Kidney (tissue), 14 donors: ENCODE data around the gene MRPL52. TPM values are rescaled to one million over a fixed set of nuclear protein-coding genes. Genes with fewer than 3 reads are reported as not detected.

Experiments used
- DNase-seq, 5 donors: peaks; one replicate each; pipeline ENCODE4 v3.0.0-alpha.2; 2013 to 2020
- FAIRE-seq: peaks from 2 replicates; lab custom pipeline; 2012; peaks lifted over from hg19 to GRCh38; lab: Jason Lieb, UNC
- H3K27ac ChIP-seq, 2 donors: one replicate each; pipeline ENCODE4 v1.7.0; 2013; ENCODE audit warnings: low read depth in 2 of 2, low read length in 2 of 2, inconsistent platforms in 1 of 2
- H3K27me3 ChIP-seq: one replicate; pipeline ENCODE4 v1.7.1; 2013; ENCODE audit warnings: low read length, inconsistent platforms; ENCODE audit not compliant: control insufficient read depth, insufficient read depth
- H3K36me3 ChIP-seq, 3 donors: one replicate each; pipeline versions ENCODE4 v1.7.0 to v1.7.1; 2013; ENCODE audit warnings: low read length in 3 of 3, control low read depth in 1 of 3, inconsistent platforms in 1 of 3; ENCODE audit not compliant: insufficient read depth in 3 of 3, control insufficient read depth in 2 of 3
- H3K4me1 ChIP-seq, 3 donors: one replicate each; pipeline versions ENCODE4 v1.7.0 to v1.7.1; 2013; ENCODE audit warnings: low read length in 3 of 3, inconsistent platforms in 1 of 3, low read depth in 1 of 3; ENCODE audit not compliant: control insufficient read depth in 2 of 3, insufficient read depth in 2 of 3
- H3K4me3 ChIP-seq, 3 donors: one replicate each; pipeline versions ENCODE4 v1.7.0 to v1.8.1; 2013; ENCODE audit warnings: low read length in 3 of 3, control low read depth in 1 of 3, inconsistent platforms in 1 of 3
- H3K9ac ChIP-seq, 3 donors: one replicate each; pipeline versions ENCODE4 v1.7.0 to v1.7.1; 2013; ENCODE audit warnings: low read length in 3 of 3, control low read depth in 1 of 3, inconsistent platforms in 1 of 3
- H3K9me3 ChIP-seq, 3 donors: one replicate each; pipeline versions ENCODE4 v1.7.0 to v1.7.1; 2013; ENCODE audit warnings: low read length in 3 of 3, control low read depth in 1 of 3, inconsistent platforms in 1 of 3; ENCODE audit not compliant: control insufficient read depth in 2 of 3, insufficient read depth in 1 of 3
- intact Hi-C: fragments of 100-400 bp; cut with DNase I; formaldehyde crosslinking; loops from one replicate; pipeline ENCODE4 v1.11.1; 2022
- polyA plus RNA-seq: library from polyadenylated mRNA; stranded (reverse); fragments of 350-450 nt; fragmentation: Illumina TruSeq; extraction: RNeasy Lipid Tissue Mini Kit (QIAGEN cat#74804); gene quantifications from one replicate; pipeline ENCODE4 v1.2.3, GENCODE V29; 2014; ENCODE audit warnings: low read depth, low replicate concordance; ENCODE audit not compliant: insufficient read depth
- total RNA-seq: library from RNA; stranded (reverse); fragmentation: NEBNext Ultra II Directional; extraction: Animal tissue kit (Norgen Biotek cat#: 25700); gene quantifications from one replicate; pipeline ENCODE4 v1.2.1, GENCODE V29; 2021
- TF ChIP-seq, protein P1 (sequence below): IDR thresholded peaks from 3 replicates; pipeline ENCODE4 v1.5.1; 2012; ENCODE audit warnings: mild to moderate bottlenecking, moderate library complexity, borderline replicate concordance; ENCODE audit not compliant: insufficient read depth; ENCODE audit errors: extremely low read depth
- donor health status: control.
- donor health status: control.
- donor health status: control.
- donor health status: control.
- donor health status: control.
- donor health status: DM: yes; HTN: yes; CAD: no.
- donor health status: Normal renal cell carcinoma (clear cell type).

Gene MRPL52
- total and polyA plus RNA-seq, 2 donors from 2014 or later: 74.3 to 255 TPM

DNA sequence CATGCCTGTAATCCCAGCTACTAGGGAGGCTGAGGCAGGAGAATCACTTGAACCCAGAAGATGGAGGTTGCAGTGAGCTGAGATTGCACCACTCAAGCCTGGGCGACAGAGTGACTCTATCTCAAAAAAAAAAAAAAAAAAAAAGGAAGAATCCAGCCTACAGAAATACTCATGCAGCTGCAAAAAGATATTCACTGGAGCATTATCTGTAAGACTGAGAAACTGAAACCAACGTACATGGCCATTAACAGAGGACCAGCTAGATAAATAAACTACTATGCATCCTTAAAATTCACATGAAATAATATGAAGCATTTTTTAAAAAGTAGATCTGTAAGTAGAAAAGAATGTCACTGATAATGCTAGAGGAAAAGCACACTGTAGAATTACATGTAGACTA is 18.0 kb upstream of the MRPL52 start:
- H3K27me3 ChIP-seq: no peaks in the 10 kb centered on the region
- H3K4me1 ChIP-seq: no peaks in the 10 kb centered on the region
- peak overlapping the region in 2 of 3 donors; percentile 29 to 35 for H3K4me3 ChIP-seq
- no peak for DNase-seq
- FAIRE-seq: no peak
- H3K9ac ChIP-seq: no peak overlapping the region
- peak overlapping the region in 1 of 2 donors; percentile 47 for H3K27ac ChIP-seq
- no peaks in the 10 kb centered on the region for H3K9me3 ChIP-seq
- intact Hi-C loops: no loop called here
- TF ChIP-seq, protein P1, sequence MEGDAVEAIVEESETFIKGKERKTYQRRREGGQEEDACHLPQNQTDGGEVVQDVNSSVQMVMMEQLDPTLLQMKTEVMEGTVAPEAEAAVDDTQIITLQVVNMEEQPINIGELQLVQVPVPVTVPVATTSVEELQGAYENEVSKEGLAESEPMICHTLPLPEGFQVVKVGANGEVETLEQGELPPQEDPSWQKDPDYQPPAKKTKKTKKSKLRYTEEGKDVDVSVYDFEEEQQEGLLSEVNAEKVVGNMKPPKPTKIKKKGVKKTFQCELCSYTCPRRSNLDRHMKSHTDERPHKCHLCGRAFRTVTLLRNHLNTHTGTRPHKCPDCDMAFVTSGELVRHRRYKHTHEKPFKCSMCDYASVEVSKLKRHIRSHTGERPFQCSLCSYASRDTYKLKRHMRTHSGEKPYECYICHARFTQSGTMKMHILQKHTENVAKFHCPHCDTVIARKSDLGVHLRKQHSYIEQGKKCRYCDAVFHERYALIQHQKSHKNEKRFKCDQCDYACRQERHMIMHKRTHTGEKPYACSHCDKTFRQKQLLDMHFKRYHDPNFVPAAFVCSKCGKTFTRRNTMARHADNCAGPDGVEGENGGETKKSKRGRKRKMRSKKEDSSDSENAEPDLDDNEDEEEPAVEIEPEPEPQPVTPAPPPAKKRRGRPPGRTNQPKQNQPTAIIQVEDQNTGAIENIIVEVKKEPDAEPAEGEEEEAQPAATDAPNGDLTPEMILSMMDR: no peak
- H3K36me3 ChIP-seq: no peaks in the 10 kb centered on the region

DNA sequence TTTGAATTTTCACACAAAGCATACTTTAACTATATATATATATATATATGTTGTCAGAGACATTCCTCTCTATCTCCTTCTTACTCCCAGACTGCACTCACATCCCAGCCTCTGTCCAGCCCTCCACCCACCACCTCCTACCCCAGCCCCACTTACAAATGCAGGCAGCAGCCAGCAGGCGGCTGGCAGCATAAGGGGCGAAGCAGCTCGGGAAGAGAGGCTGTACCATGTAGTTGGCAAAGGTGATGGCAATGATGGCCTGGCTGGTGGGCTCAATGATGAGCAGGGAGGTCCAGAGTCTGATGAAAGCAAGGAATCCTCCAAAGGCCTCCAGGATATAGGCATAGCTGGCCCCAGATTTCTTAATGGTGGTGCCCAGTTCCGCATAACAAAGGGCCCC is 16.9 kb upstream of the MRPL52 start:
- intact Hi-C loops: no loop called here
- Histone ChIP-seq H3K36me3 (no peaks in the 10 kb centered on the region), H3K4me3 (peak overlapping the region in 2 of 3 donors; percentile 62 to 63), H3K9ac (peak overlapping the region in 1 of 3 donors; percentile 77), H3K27me3 (no peaks in the 10 kb centered on the region), H3K27ac (peak overlapping the region; percentile 32 to 66), H3K4me1 (no peaks in the 10 kb centered on the region), H3K9me3 (no peaks in the 10 kb centered on the region)
- FAIRE-seq: no peak
- TF ChIP-seq, protein P1: no peak
- no peak for DNase-seq

DNA sequence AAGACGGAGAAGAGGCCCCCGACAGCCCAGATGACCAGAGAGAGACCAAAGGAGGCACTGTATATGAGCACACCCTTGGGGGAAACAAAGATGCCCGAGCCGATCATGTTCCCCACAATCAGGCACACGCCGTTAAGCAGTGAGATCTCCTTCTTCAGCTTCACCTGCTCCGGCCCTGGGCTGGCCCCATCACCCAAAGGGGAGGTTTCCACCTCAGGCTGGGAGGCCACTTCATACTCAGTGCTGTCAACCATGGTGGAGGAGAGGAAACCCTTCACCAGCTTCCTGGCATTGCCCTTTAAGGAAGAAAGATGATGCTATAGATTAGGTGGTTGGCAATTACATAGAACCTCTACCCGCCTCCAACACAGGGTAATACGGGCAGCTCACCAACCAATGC is 16.5 kb upstream of the MRPL52 start:
- Histone ChIP-seq H3K9ac (peak overlapping the region in 2 of 3 donors; percentile 17 to 77), H3K4me3 (peak overlapping the region in 2 of 3 donors; percentile 62 to 63), H3K27ac (peak overlapping the region; percentile 32 to 66), H3K36me3 (no peaks in the 10 kb centered on the region), H3K4me1 (no peaks in the 10 kb centered on the region), H3K9me3 (no peaks in the 10 kb centered on the region), H3K27me3 (no peaks in the 10 kb centered on the region)
- TF ChIP-seq, protein P1: no peak
- intact Hi-C loops: no loop called here
- FAIRE-seq (no peak), DNase-seq (no peak)

DNA sequence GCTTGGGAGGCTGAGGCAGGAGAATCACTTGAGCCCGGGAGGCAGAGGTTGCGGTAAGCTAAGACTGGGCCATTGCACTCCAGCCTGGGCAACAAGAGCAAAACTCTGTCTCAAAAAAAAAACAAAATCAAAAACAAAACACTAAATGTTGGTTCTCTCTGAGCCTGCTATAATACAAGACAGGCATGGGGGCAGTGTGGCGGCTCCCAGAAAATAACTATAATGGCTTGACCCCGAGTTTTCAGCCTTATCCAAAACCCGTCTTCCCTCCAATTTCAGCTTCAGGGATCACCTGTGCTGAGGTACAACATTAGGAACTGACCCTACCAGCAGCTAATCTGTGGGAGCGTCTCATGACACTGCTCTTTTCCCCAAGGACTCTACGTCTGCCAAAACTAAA is 15.3 kb upstream of the MRPL52 start:
- Histone ChIP-seq H3K9ac (peak overlapping the region in 1 of 3 donors; percentile 77), H3K9me3 (no peaks in the 10 kb centered on the region), H3K36me3 (no peaks in the 10 kb centered on the region), H3K4me3 (peak overlapping the region; percentile 0 to 79 (median 71)), H3K4me1 (peaks cover 0 to 3% (median 0%) of the 10 kb centered on the region in 3 donors), H3K27ac (peak overlapping the region; percentile 52 to 83), H3K27me3 (no peaks in the 10 kb centered on the region)
- DNase-seq: no peak
- FAIRE-seq: no peak
- intact Hi-C loops: no loop called here
- TF ChIP-seq, protein P1: no peak
